ENCODE measurements around the gene APLF.

DNA sequence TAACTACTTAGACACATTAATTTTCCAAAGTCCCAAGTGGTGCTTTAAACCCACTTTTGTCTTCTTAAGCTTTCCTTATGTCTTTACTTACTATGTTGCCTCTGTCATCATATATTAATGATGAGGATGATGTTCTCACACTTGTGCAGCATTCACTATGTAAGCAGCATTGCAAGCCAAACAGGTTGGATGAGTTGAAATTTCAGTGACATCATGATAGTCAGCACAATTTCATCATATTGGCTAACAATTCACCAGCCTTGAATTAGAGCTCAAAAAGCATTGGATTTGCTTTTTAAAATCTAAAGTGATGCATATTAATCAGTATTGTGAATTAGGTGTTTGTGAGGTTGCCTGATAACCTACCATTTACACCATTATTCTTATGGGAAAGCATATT is 7.7 kb downstream of the APLF start:
- TF ChIP-seq, protein P1, sequence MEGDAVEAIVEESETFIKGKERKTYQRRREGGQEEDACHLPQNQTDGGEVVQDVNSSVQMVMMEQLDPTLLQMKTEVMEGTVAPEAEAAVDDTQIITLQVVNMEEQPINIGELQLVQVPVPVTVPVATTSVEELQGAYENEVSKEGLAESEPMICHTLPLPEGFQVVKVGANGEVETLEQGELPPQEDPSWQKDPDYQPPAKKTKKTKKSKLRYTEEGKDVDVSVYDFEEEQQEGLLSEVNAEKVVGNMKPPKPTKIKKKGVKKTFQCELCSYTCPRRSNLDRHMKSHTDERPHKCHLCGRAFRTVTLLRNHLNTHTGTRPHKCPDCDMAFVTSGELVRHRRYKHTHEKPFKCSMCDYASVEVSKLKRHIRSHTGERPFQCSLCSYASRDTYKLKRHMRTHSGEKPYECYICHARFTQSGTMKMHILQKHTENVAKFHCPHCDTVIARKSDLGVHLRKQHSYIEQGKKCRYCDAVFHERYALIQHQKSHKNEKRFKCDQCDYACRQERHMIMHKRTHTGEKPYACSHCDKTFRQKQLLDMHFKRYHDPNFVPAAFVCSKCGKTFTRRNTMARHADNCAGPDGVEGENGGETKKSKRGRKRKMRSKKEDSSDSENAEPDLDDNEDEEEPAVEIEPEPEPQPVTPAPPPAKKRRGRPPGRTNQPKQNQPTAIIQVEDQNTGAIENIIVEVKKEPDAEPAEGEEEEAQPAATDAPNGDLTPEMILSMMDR (IDR thresholded peaks at IDR 0.05; ENCODE audit: extremely low read depth in 1 of 2, insufficient read depth in 1 of 2, low read depth in 1 of 2, low read length in 2 of 2) = no peak
- TF ChIP-seq POLR2A (IDR thresholded peaks at IDR 0.05; ENCODE audit: low read depth, low read length) = no peak
- TF ChIP-seq POLR2AphosphoS5 (IDR thresholded peaks at IDR 0.05; ENCODE audit: insufficient read depth, low read depth, low read length) = no peak
